Stimulated activated CD8-positive, alpha-beta memory T cell treated with anti-CD3 and anti-CD28 coated beads, Interleukin-4, amount 100 ng/mL, for 24 hours (primary cell): ENCODE results near the gene SEC11C.
"Not testable (repeated sequence)": the region's sequence is repeated elsewhere in the genome, so short reads cannot be mapped to it uniquely, and the experiment has no call there.

Experiments
- DNase-seq: peaks from one replicate; pipeline ENCODE4 v3.0.0-alpha.2; 2020; ENCODE audit warnings: low read depth

The SEC11C gene

DNA sequence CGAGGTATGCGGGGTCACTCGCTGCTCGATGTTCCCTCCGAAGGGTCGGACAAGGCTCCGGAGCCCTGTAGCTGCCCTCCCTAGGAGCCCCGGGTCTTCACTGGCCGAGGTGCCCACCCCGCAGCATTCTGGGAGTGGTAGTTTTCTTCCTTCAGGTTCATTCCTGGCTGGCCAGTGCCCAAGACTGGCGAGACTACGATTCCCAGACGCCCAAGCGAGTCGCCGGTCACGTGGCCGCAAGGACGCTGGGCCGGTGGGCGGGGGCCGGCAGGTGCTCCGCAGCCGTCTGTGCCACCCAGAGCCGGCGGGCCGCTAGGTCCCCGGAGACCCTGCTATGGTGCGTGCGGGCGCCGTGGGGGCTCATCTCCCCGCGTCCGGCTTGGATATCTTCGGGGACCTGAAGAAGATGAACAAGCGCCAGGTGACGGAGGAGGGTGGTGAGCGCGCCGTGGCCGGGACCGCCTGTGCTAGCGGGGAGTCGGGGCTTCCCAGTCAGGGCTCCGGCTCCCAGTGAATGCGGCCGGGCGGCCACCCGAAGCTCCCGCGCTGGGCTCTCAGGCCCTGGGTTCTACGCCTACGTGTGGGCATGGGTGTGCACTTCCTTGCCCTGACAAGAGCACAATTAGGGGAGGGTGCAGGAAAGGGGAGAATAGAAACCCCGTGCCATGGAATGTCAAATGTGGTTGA lies at the start of gene SEC11C:
Gene SEC11C (plus strand): TSS at position 270 of the 687 bp plus-strand sequence. CDS start 65 bp downstream, at position 335.
- DNase-seq, result peak; percentile 94

DNA sequence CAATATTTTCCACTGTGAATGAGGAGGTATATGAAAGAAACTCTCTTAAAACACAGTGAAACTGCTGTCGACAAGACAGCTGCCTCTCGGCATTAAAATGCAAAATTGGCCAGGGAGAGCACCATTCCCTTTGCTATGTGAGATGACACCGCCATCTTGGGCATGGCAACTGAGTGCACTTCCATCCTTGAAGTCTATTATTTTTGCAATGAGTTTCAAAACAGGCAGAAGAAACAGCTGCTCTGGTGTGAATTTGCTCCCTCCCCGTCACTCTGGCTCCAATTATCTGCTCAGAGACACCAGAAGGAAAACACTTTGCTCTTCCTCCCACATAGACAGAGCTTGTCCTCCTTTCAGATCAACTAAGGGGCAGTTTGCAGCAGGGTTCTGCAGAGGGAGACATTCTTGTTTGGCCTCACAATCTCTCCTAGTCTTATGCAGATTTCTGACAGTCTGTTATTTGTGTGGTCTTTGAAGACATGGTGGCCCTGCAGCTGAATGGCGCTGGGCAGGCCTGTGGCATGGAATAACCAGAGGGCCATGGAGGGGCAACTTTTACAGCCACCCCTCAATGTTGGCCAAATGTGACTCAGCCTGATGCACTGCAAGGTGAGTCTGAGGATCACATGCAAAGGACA lies 48.6 kb upstream of the SEC11C start:
- no peak for DNase-seq

DNA sequence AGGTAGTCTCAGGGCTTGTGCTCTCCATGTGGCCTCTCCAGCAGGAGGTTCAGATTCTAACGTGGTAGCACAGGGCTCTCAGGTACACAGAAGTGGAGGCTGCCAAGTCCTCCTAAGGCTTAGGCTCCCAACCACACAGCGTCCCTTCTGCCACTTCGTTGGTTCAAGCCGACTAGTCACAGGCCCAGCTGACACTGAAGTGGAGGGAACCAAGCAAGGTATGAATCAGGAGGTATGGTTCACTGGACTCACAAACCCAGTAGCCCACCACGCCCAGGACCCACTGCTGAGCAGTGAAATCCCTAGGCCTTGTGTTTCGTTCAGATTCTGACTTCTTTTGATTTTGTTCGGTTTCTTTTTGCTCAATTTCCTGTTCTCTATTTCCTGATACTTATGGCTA lies 46.0 kb upstream of the SEC11C start:
- DNase-seq, result no peak

DNA sequence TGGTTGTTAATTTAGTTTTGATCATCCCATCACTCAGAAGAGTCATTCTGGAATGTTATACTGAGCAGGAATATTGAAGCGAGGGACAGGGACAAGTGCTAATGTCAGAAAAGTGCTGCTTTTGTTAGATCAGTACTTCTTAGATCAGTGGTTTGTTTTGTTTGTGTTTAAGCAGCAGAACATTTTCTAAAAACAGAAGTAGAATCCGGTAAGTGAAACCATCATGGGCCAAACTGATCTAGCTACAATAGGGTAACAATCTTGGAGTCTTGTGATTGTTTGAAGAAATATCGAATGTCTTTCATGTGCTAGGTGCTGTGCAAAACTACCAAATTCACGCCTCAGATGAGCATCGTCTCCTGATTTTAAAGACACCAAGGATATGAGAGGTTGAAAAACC lies 45.1 kb upstream of the SEC11C start:
- DNase-seq, result no peak

DNA sequence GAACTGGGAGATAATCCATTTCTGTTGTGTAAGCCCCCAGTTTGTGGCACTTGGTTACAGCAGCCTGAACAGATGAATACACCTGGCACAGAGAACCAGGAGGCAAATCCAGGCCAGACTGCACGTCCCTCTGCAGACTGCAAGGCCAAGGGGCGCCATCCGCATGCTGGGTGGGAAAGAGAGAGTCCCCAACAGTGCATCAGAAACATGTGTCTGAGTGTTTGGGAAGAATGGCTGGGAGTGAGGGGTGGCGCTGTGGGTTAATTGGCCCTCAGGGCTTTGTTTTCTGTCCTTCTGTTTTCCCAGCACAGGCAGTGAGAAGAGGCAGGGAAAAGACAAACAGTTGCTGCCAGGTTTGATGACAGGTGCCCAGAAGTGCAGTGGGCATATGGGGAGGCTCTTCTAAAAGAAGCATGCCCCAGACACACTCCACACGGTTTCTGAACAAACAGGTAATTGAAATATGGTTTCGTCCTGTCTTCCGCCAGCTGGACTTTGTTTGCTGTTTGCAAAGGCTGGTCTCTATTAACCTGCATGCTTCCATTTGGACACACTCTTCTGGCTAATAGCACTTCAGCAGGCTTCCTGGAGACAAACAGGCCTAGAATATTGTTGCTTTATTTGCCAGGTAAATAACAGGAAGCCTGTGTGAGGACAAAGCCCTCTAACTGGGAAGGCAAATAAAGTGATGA lies 43.4 kb upstream of the SEC11C start:
- no peak for DNase-seq

DNA sequence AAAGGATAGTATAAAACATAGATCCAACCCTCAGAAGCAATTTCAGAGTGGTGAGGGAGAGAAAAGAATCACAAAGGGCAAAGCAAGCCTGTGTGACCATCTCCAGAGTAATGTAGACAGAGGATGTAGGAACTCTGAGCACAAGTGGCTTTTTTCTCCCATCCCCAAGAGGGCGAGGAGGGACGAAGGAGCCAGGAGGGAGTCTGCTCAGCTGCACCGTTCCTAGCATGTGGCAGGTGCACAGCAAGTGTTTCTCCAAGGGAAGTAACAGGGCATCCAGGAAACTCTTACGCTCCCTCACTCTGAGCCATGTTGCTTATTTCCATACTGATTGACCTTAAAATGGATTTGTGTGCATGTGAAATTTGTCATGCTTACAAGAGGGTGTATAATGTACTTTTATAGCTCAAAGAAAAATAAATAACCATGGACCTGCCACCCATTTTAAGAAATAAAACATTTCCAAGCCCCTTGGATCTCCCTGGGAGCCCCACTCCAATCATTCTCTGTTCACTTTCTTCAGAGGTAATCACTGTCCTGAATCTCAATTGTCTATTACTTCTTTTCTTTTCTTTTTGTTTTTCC lies 37.8 kb upstream of the SEC11C start:
- no peak for DNase-seq

DNA sequence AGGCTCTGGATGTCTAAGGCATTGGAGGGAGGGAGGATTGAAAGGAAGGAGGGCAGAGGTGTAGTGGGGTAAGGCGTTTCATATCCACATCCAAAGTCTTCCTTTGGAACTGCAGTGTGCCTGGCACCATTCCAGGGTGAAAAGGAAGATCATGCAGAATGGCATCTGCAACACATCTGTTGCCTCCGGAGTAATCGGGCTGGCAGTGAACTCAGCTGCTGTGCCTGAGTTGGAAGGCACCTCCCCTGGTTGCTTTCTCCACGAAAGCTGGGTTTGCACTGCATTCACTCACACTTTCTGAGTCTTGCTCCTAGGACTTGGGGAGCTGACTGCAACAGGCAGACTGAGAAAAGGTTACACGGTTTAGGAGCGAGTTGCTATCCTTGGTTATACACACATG lies 30.3 kb upstream of the SEC11C start:
- DNase-seq, result no peak

DNA sequence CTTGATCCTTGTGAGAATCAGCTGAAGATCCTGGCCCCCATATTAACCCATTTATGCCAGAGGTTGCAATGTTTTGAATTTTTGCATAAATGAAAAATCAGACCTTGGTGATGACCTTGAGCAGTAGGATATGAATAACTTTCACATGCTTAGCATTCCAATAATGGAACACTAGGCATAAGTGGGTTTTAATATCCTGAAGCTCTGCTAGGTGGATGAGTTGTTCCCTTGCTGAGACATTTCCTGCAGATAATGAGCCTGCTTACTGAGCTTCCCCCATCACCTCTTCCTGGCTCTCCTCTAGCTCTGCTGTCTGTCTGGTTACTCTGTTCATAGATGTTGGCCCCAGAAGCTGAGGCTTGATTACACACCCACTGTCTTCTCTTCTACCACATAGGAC lies 25.5 kb upstream of the SEC11C start:
- no peak for DNase-seq

DNA sequence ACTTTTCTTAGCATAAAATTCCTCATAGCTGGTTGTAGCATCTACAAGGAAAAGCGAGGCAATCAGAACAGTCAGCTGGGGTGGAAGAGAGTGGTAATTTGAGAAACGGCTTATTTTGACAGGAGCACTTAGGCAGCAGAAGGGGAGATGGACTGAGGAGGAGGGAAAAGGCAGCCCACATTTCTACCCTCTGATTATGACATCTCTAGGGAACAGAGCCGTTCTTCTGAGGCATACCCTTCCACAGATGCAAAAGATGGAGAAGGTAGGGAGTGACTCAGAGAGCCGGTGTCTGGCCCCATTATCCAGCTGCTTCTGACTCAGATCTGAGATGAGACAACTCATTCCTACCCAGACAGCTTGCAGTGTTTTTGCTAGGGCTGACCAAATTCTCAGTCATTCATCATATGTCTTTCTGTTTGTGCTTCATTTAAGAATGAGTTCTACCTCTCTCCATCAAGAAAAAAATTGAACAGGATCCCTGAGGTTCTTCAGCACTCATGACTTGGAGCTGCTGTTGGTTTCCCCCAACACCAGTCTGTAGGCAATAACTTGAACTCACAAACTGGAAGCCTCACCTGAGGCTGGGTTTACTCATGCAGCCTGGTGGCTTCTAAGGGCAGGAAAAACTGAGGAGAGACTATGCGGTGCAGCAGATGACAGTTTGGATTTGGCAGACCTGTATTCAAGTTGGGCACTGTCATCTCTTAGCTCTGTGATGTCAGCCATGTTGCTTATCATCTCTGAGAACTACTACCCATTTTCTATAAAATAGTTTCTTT lies 15.9 kb upstream of the SEC11C start:
- DNase-seq, result no peak

DNA sequence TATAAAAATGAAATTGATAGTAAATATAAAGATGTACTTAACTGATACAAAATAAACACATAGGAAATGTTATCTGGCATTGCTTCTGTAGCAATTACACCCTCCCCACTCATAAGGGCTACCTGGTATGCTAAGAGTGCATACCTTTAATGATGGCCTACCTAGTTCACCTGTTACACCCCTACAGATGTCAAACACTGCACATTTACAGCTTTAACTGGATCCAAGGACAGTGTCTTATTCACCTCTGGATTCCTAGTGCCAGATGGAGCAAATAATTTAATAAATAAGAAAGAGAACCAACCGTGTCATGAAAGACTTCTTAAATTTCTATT lies 15.3 kb upstream of the SEC11C start:
- no peak for DNase-seq

DNA sequence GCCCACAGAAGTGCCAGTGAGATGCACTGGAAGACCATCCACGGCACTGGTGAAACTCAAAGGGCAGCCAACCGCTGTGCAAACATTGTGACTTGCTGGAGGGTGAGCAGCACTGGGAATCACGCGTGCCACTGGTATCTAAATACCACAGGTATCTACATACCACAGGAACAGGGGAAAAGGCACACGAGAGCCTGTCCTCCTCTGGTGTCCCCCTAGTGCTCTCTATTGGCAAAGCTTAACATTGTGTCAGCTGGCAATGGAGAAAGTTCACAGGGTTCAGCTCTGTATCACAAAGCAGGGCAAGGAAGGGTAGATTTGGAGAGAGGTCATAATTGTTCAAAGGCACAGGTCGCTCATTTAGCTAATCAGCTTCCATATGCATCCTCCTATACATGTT lies 12.6 kb upstream of the SEC11C start:
- DNase-seq, result no peak

DNA sequence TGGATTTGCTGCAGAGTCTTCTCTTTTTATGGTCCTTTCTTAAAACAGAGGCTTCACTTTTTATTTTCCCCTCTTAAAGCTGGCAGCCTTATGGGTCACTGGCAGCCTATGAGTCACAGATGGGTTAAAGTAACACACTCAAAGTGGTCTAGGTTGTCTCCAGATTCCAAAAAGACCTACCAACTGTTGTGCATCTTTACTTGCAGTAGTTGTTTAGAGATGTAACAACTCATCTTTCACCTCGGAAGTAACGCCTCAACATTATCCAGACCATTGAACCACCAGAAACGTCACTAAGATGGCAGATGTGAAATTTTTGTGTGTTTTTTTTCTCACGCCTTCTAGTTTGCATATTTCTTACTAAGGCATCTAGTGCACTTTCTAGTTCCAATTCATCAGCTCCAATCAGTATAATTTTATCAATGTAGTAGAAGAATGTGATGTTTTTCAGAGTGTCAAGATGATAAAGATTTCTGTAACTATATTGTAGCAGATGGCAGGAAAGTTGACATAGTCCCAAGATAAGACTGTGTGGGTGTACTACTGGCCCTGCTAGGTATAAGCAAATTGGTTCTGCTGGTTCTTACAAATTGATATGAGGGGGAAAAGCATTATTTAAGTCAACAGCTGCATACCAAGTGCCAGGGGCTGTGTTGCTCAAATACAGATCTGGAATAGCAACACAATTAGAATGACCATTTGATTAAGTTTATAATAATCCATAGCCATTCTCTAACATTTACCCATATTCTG lies 9.6 kb upstream of the SEC11C start:
- no peak for DNase-seq

DNA sequence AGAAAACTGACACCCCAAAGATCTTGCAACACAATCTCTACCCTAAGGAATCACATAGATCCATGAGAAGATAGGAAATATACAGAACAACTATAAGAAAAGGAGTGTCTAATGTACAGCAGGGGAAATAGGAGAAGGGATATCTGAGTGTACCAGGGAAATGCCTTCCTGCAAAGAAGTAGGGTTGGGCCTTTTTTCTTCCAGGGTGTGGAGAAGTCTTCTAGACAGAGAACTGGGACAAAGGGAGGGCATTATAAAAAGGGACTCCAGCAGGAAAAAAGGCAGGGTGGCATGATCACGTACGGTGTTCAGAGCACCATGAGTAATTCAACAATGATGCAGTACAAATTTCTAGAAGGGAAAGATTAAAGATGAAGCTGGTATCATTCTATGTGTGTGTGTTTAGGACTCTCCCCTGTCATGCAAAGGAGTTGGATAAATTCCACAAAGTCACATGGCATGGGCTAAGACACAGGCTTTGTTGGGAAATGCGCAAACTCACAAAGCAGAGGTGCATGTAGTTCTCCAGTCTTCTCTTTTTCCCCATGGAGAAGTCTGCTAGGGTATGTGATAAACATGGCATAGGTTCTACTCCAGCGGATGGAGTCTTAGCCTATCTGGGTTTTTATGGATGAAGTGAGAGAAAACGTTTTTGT lies 6.7 kb upstream of the SEC11C start:
- DNase-seq, result no peak

DNA sequence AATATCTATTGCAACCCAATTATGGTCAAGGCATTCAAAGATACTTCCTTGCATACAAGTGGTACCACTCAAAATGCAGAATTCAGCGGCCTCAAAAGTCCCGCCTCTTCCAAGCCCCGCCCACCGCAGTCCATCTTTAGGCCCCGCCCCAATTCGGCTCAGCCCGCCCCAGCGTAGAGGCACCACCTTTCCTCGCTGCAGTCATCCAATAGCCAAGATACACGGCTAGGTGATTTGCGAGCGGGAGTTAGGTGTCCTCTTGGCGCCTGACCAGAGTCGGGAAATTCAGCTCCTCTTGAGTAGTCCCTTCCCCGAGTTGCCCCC lies 431 bp upstream of the SEC11C start:
- DNase-seq, result peak; percentile 87

DNA sequence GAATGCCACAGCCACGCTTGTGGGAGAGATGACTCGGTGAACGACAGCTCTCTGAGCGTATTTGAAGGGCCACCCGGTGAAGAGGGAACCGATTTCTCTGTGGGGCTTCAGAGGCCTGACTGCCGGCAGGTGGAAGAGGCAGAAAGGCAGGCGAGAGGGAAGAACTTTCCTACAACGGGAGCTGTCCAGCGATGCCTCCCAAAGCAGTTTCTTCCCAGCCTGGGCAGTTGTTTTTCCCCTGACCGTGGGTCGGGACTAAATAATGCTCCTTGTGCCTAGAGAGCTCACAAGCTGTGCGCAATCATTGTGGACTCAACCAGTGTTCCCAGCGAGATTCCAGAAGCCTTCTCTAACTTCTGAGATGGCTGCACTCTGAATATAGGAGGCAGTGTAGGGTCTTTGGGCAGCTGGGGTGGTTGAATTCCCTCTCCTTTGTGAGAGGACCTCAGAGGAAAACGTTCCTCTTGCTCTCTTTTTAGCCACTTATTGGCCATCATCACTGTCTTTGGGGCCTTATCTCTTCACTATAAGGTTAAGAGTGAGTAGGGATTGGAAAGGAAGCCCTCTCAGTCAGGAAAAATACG lies 710 bp downstream of the SEC11C start:
- no peak for DNase-seq

DNA sequence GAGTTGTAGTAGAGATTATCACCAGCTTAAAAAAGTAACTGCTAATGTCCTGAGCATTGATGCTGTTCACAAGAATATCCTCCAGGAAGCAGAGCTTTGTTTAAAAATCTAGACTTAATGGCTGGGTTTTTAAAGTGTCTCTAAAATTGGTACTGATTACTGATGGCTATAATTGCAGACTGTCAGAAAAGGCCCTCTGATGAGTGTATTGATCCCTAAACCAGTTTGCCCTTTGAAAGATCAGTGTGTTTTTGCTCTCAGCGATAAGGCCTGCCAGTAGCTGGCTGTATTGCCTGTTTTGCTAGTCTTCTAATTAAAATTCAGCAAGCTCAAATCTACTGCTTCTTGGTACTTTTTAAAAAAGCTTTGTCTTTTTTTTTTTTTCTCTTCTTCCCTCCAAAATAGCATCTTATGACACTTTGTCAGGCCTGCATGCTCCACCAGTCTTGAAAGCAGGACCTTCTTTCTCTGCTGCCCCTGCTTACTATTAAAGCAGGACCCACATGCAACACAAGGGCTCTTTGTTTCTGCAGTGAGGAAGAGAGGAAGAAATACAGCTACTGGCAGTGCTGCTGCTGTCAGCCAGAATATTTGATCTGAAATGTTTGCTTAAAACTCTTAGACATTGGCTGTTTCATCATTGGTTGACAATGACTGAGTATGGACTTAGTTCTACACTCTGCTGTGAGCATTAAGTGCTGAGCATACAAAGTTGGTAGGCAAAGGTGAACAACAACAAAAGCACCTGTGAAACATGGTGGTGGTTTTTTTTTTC lies 1.8 kb downstream of the SEC11C start:
- DNase-seq, result no peak

DNA sequence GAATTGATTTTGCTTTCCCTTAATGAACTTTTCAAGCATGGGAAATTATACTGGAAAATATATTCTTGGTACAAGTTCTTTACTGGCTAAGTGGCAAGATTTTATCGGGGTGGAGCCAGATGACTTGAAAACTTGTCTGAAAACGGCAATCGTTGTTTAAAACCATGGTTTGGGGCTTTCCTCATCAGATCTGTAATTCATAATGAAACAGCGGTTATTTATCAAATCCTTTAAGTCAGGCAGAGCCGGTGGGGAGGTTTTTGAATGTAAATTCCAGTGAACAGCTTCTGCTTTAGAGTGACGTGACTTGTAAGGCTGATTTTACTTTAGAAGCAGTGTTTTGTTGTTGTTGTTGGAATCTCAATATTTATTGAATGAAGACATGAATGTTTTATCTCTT lies 2.6 kb downstream of the SEC11C start:
- no peak for DNase-seq

DNA sequence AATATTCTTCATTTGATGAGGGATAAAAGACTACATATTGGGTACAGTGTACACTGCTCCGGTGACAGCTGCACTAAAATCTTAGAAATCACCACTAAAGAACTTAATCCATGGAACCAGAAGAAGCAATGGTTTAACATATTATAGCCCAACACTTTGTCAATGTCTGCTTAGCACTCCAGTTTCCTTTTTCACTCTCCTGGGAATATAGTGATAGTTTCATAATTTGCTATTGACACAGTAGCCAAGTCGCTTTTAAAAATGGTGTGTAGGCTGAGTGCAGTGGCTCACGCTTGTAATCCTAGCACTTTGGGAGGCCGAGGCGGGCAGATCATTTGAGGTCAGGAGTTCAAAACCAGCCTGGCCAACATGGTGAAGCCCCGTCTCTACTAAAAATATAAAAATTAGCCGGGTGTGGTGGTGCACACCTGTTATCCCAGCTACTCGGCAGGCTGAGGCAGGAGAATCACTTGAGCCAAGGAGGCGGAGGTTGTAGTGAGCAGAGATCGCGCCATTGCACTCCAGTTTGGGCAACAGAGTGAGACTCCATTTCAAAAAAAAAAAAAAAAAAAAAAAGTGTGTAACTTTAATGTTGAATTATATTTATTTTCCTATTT lies 3.2 kb downstream of the SEC11C start:
- DNase-seq, result not testable (repeated sequence)

DNA sequence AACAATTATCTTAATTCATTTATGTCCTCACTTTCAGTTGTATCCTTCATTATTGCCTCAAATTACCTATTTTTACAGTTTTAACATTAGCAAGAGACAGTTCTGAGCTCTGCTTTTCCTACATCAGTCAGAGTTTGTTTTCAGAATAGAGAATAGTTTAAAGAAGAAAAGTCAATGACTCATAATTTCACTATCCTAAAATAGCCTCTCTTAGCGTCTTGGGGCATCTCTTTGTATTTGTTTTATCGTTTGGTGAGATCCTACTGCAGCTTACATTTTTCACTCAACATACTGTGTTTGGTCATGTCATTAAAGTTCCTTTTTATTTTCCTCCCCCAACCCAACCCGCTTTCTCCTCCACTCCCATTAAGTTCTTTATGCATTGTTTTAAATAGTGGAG lies 3.8 kb downstream of the SEC11C start:
- no peak for DNase-seq

DNA sequence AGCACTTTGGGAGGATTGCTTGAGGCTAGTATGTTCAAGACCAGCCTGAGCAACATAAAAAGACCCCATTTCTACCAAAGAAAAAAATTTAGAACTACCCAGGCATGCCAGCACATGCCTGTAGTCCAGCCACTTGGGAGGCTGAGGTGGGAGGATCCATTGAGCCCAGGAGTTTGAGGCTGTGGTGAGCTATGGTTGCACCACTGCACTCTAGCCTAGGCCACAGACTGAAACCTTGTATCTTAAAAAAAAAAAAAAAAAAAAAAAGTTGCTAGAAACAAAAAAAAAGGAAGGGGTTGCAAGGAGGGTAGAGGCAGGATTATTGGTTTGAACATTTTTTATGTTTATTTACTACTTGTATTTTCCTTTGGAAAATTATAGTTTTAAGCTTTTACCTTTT lies 4.8 kb downstream of the SEC11C start:
- DNase-seq, result no peak
